K562 (cell line): ENCODE results near the gene PRMT7. TPM values are rescaled to one million over a fixed set of nuclear protein-coding genes. Genes with fewer than 3 reads are reported as not detected.

Experiments used
- CBFA2T2 ChIP-seq: fragments of 450-650 bp; conservative IDR thresholded peaks from 2 replicates; pipeline ENCODE4 v1.6.1; 2017; ENCODE audit warnings: mild to moderate bottlenecking
- CSDE1 ChIP-seq, 2 experiments: fragments of 450-650 bp; IDR thresholded peaks; 2 replicates each; pipeline ENCODE4 v1.6.1; 2016; ENCODE audit warnings: mild to moderate bottlenecking in 1 of 2
- ELF1 ChIP-seq: fragments of 200-800 bp; sonication (Bioruptor generic); IDR thresholded peaks from 2 replicates; pipeline ENCODE4 v1.6.1; 2016; ENCODE audit warnings: missing genetic modification characterization, missing compliant biosample characterization
- HDAC6 ChIP-seq: IDR thresholded peaks from 2 replicates; pipeline ENCODE4 v1.6.1; 2012; ENCODE audit warnings: low read depth, mild to moderate bottlenecking, control low read depth, inconsistent platforms, low read length, moderate library complexity
- HDAC8 ChIP-seq: fragments of 450-650 bp; IDR thresholded peaks from 2 replicates; pipeline ENCODE4 v1.6.1; 2016; ENCODE audit warnings: mild to moderate bottlenecking, missing genetic modification characterization, moderate library complexity, missing compliant biosample characterization
- HNRNPLL ChIP-seq: fragments of 200-400 bp; formaldehyde crosslinking; IDR thresholded peaks from 2 replicates; pipeline ENCODE4 v1.6.1; 2017; ENCODE audit warnings: low read length, low read depth, mild to moderate bottlenecking; ENCODE audit not compliant: poor library complexity, severe bottlenecking
- MCM7 ChIP-seq, 2 experiments: fragments of 450-650 bp; IDR thresholded peaks; 2 replicates each; pipeline ENCODE4 v1.6.1; 2016 to 2018
- NRF1 ChIP-seq, 2 experiments: fragments of 450-650 bp; IDR thresholded peaks in 1 of 2; conservative IDR thresholded peaks in 1 of 2; 2 replicates each; pipeline ENCODE4 v1.6.1; 2014; ENCODE audit warnings: mild to moderate bottlenecking in 2 of 2
- PTRF ChIP-seq: fragments of 450-650 bp; IDR thresholded peaks from 2 replicates; pipeline ENCODE4 v1.6.1; 2016; ENCODE audit warnings: mild to moderate bottlenecking, missing genetic modification characterization, missing compliant biosample characterization
- REST ChIP-seq, 2 experiments: fragments of 450-650 bp; formaldehyde crosslinking in 1 of 2; IDR thresholded peaks; 2 replicates each; pipeline versions ENCODE4 v1.4.0 to v1.6.1; 2014 to 2020; ENCODE audit warnings: mild to moderate bottlenecking in 2 of 2, borderline replicate concordance in 1 of 2, low read depth in 1 of 2
- RFX7 ChIP-seq: fragments of 250-450 bp; sonication (Bioruptor Pico); IDR thresholded peaks from 2 replicates; pipeline ENCODE4 v1.5.1; 2021; ENCODE audit warnings: mild to moderate bottlenecking
- SIX5 ChIP-seq, 2 experiments: IDR thresholded peaks; 2 replicates each; pipeline ENCODE4 v1.6.1; 2011; ENCODE audit warnings: low read length in 2 of 2, borderline replicate concordance in 1 of 2, low read depth in 1 of 2, mild to moderate bottlenecking in 1 of 2, moderate library complexity in 1 of 2; ENCODE audit not compliant: insufficient read depth in 1 of 2
- SMAD1 ChIP-seq: fragments of 150-350 bp; IDR thresholded peaks from 2 replicates; pipeline ENCODE4 v1.6.1; 2014; ENCODE audit warnings: low read length, low read depth; ENCODE audit not compliant: partially characterized antibody
- SMAD4 ChIP-seq: fragments of 250-450 bp; sonication (Bioruptor Pico); conservative IDR thresholded peaks from 2 replicates; pipeline ENCODE4 v1.8.0; 2021; ENCODE audit warnings: inconsistent platforms, mild to moderate bottlenecking, moderate library complexity
- SREBF2 ChIP-seq: sonication (generic); formaldehyde crosslinking; IDR thresholded peaks from 2 replicates; pipeline ENCODE4 v1.4.0; 2020; ENCODE audit warnings: mild to moderate bottlenecking, missing genetic modification reagents
- THAP12 ChIP-seq: fragments of 250-450 bp; sonication (Bioruptor Pico); IDR thresholded peaks from 2 replicates; pipeline ENCODE4 v1.9.0; 2021; ENCODE audit warnings: mild to moderate bottlenecking, inconsistent platforms
- ZNF217 ChIP-seq: sonication (generic); formaldehyde crosslinking; IDR thresholded peaks from 2 replicates; pipeline ENCODE4 v1.8.0; 2022; ENCODE audit warnings: mild to moderate bottlenecking, missing genetic modification reagents
- ZNF3 ChIP-seq: fragments of 250-450 bp; sonication (Bioruptor Pico); IDR thresholded peaks from 2 replicates; pipeline ENCODE4 v1.5.0; 2021; ENCODE audit warnings: mild to moderate bottlenecking, moderate library complexity
- ZNF57 ChIP-seq: fragments of 450-650 bp; formaldehyde crosslinking; IDR thresholded peaks from 2 replicates; pipeline ENCODE4 v1.4.0; 2020; ENCODE audit warnings: mild to moderate bottlenecking, moderate library complexity
- ZNF695 ChIP-seq: fragments of 450-650 bp; formaldehyde crosslinking; IDR thresholded peaks from 2 replicates; pipeline ENCODE4 v1.4.0; 2020; ENCODE audit warnings: mild to moderate bottlenecking, moderate library complexity
- ZNF76 ChIP-seq: fragments of 250-450 bp; sonication (Bioruptor Pico); IDR thresholded peaks from 2 replicates; pipeline ENCODE4 v1.4.0; 2020; ENCODE audit warnings: mild to moderate bottlenecking, moderate library complexity, borderline replicate concordance
- polyA plus RNA-seq, 8 experiments: library from polyadenylated mRNA; depleted of rRNA in 4 of 8; stranded (reverse) in 5 of 8; unstranded in 3 of 8; fragments of >200 nt; fragmentation: Nextera tagmentation in 2 of 8; fragmentation: Illumina TruSeq in 1 of 8; extraction: Ambion mirVana in 2 of 8; extraction: Trizol in 1 of 8; gene quantifications; 2 replicates each; pipeline versions ENCODE4 v1.2.1 to v1.2.3, GENCODE V29; 2011 to 2014; ENCODE audit warnings: inconsistent platforms in 1 of 8, missing spikeins in 1 of 8
- total RNA-seq, 7 experiments: library from RNA; depleted of rRNA in 6 of 7; stranded (reverse); fragments of >200 nt in 6 of 7; fragmentation: Illumina TruSeq in 2 of 7; extraction: Trizol in 2 of 7; gene quantifications; 2 replicates each; pipeline versions ENCODE4 v1.2.1 to v1.2.3, GENCODE V29; 2011 to 2021; ENCODE audit warnings: low replicate concordance in 1 of 7

The PRMT7 gene
- total and polyA plus RNA-seq, 9 of the 15 experiments (the other 6 are each of a cell fraction or from before 2014, with no cell fraction given), result 6.4 to 88.8 (median 73.1) TPM

GRCh38 chr16:68381363-68381724 is 70.5 kb downstream of the PRMT7 start (continued):
- no peak for TF ChIP-seq ZNF76
- TF ChIP-seq RFX7 (CRISPR knock-in tag), result no peak
- TF ChIP-seq ZNF3 (CRISPR knock-in tag), result no peak
- no peak for TF ChIP-seq CSDE1 (IDR thresholded peaks at IDR 0.05)
- TF ChIP-seq THAP12 (CRISPR knock-in tag), result no peak
- no peak for TF ChIP-seq ZNF57 (CRISPR knock-in tag)
- no peak for TF ChIP-seq ZNF695 (CRISPR knock-in tag)
- TF ChIP-seq SMAD1, result no peak
- no peak for TF ChIP-seq HDAC8 (tag)
- TF ChIP-seq ELF1 (tag), result peak; percentile 85
- TF ChIP-seq HDAC6, result no peak
- TF ChIP-seq REST (IDR thresholded peaks at IDR 0.05; ENCODE audit: borderline replicate concordance), result peak; percentile 50
- TF ChIP-seq REST (CRISPR knock-in tag; IDR thresholded peaks at IDR 0.05; ENCODE audit: low read depth), result no peak
- 0 out of 4 replicates have a peak, but pooled peaks of 1 of the 2 experiments have one; percentile 13 for TF ChIP-seq NRF1 (conservative IDR thresholded peaks at IDR 0.05 in 1 of 2, IDR thresholded peaks at IDR 0.05 in 1 of 2)
- TF ChIP-seq CBFA2T2, result peak; percentile 76
- TF ChIP-seq SREBF2 (CRISPR knock-in tag), result no peak
- no peak for TF ChIP-seq SIX5 (IDR thresholded peaks at IDR 0.05; ENCODE audit: borderline replicate concordance in 1 of 2, insufficient read depth in 1 of 2, low read depth in 1 of 2, low read length in 2 of 2)
- TF ChIP-seq SMAD4 (CRISPR knock-in tag), result no peak
- TF ChIP-seq PTRF (tag), result no peak
- no peak for TF ChIP-seq MCM7 (IDR thresholded peaks at IDR 0.05)
- no peak for TF ChIP-seq HNRNPLL
- no peak for TF ChIP-seq ZNF217
